Measurements from ENCODE around the gene BLNK. TPM values are rescaled to one million over a fixed set of nuclear protein-coding genes. Genes with fewer than 3 reads are reported as not detected.

The BLNK gene
- total and polyA plus RNA-seq, 2 donors (not counting 1 experiment from before 2014, with no cell fraction given): 153 to 205 TPM

- POLR2A ChIA-PET: no interaction called here
- no peaks in the 10 kb centered on the region for H3K4me1 ChIP-seq (ENCODE audit: control insufficient read depth in 2 of 2, insufficient read depth in 2 of 2, low read length in 2 of 2)
- DNase-seq (no peak), ATAC-seq (ENCODE audit: low read depth) (no peak)
- Mint-ChIP-seq H3K4me3 (no peak overlapping the region), H3K27ac (no peak overlapping the region), H3K27me3 (peaks cover 5% of the 10 kb centered on the region), H3K4me1 (no peaks in the 10 kb centered on the region), H3K9me3 (ENCODE audit: insufficient read depth) (peaks cover 28% of the 10 kb centered on the region)
- no peak overlapping the region for H3K4me2 ChIP-seq (replicated peaks; ENCODE audit: low read depth, low read length, poor library complexity, severe bottlenecking)
- H3K27me3 ChIP-seq (replicated peaks in 1 of 4; ENCODE audit: control extremely low read depth in 1 of 4, control insufficient read depth in 3 of 4, insufficient read depth in 4 of 4, low read length in 3 of 4): no peaks in the 10 kb centered on the region
- H3K4me3 ChIP-seq (ENCODE audit: control extremely low read depth in 1 of 5, extremely low read depth in 1 of 5, insufficient read depth in 1 of 5, low read depth in 2 of 5, low read length in 4 of 5): no peak overlapping the region
- CTCF ChIA-PET: no interaction called here
- no peak overlapping the region for H2AFZ ChIP-seq (ENCODE audit: insufficient read depth, low read depth, low read length, poor library complexity, severe bottlenecking)
- no peak overlapping the region for H3K9ac ChIP-seq (ENCODE audit: low read length)
- peaks cover 9 to 44% (median 24%) of the 10 kb centered on the region in 3 donors for H3K9me3 ChIP-seq (ENCODE audit: control extremely low read depth in 1 of 3, control insufficient read depth in 2 of 3, insufficient read depth in 1 of 3, low read length in 2 of 3)
- H3K36me3 ChIP-seq (replicated peaks in 1 of 2; ENCODE audit: control extremely low read depth in 1 of 2, control insufficient read depth in 1 of 2, extremely low read depth in 1 of 2, insufficient read depth in 2 of 2, low read length in 1 of 2): peaks cover 0 to 5% of the 10 kb centered on the region in 2 experiments
- no peaks in the 10 kb centered on the region for H4K20me1 ChIP-seq (ENCODE audit: control insufficient read depth, insufficient read depth, low read length, poor library complexity, severe bottlenecking)
- intact Hi-C loops (cut with micrococcal nuclease): no loop called here
- no peaks in the 10 kb centered on the region for H3K79me2 ChIP-seq (ENCODE audit: control insufficient read depth, insufficient read depth, low read length)
- no peak for TF ChIP-seq EZH2 (IDR thresholded peaks at IDR 0.05; ENCODE audit: borderline replicate concordance, insufficient read depth, low read depth, low read length, poor library complexity, severe bottlenecking)
- no peak for TF ChIP-seq CTCF (IDR thresholded peaks at IDR 0.05)
- no peak overlapping the region for H3K27ac ChIP-seq (ENCODE audit: low read length in 2 of 2)
Measured at GRCh38 chr10:96170230-96170629, 101.1 kb downstream of the BLNK start.

- no CpG with 5 or more reads among the region's 1 CpG for WGBS (ENCODE audit: insufficient coverage)
- CTCF ChIA-PET: no interaction called here
Measured at GRCh38 chr10:96168546-96168945, 102.8 kb downstream of the BLNK start.

More at GRCh38 chr10:96168546-96168945, 102.8 kb downstream of the BLNK start:
- Histone ChIP-seq H3K79me2 (ENCODE audit: control insufficient read depth, insufficient read depth, low read length) (no peaks in the 10 kb centered on the region), H3K27me3 (replicated peaks in 1 of 4; ENCODE audit: control extremely low read depth in 1 of 4, control insufficient read depth in 3 of 4, insufficient read depth in 4 of 4, low read length in 3 of 4) (no peaks in the 10 kb centered on the region), H3K9me3 (ENCODE audit: control extremely low read depth in 1 of 3, control insufficient read depth in 2 of 3, insufficient read depth in 1 of 3, low read length in 2 of 3) (peaks cover 9 to 41% (median 24%) of the 10 kb centered on the region in 3 donors), H3K4me2 (replicated peaks; ENCODE audit: low read depth, low read length, poor library complexity, severe bottlenecking) (no peak overlapping the region), H3K4me1 (ENCODE audit: control insufficient read depth in 2 of 2, insufficient read depth in 2 of 2, low read length in 2 of 2) (no peaks in the 10 kb centered on the region), H2AFZ (ENCODE audit: insufficient read depth, low read depth, low read length, poor library complexity, severe bottlenecking) (no peak overlapping the region), H3K9ac (ENCODE audit: low read length) (no peak overlapping the region), H4K20me1 (ENCODE audit: control insufficient read depth, insufficient read depth, low read length, poor library complexity, severe bottlenecking) (no peaks in the 10 kb centered on the region), H3K4me3 (ENCODE audit: control extremely low read depth in 1 of 5, extremely low read depth in 1 of 5, insufficient read depth in 1 of 5, low read depth in 2 of 5, low read length in 4 of 5) (no peak overlapping the region), H3K27ac (ENCODE audit: low read length in 2 of 2) (no peak overlapping the region), H3K36me3 (replicated peaks in 1 of 2; ENCODE audit: control extremely low read depth in 1 of 2, control insufficient read depth in 1 of 2, extremely low read depth in 1 of 2, insufficient read depth in 2 of 2, low read length in 1 of 2) (peaks cover 0 to 5% of the 10 kb centered on the region in 2 experiments)
- peaks cover 25% of the 10 kb centered on the region for H3K9me3 Mint-ChIP-seq (ENCODE audit: insufficient read depth)
- H3K27me3 Mint-ChIP-seq: no peaks in the 10 kb centered on the region
- intact Hi-C loops (cut with micrococcal nuclease): no loop called here
- TF ChIP-seq EZH2 (IDR thresholded peaks at IDR 0.05; ENCODE audit: borderline replicate concordance, insufficient read depth, low read depth, low read length, poor library complexity, severe bottlenecking) (no peak), CTCF (IDR thresholded peaks at IDR 0.05) (no peak)
- DNase-seq (no peak), ATAC-seq (ENCODE audit: low read depth) (no peak)
- H3K4me3 Mint-ChIP-seq: no peak overlapping the region
- H3K27ac Mint-ChIP-seq: no peak overlapping the region
- no peaks in the 10 kb centered on the region for H3K4me1 Mint-ChIP-seq
- POLR2A ChIA-PET: interaction anchor here (0.6 to 0.7 kb wide), 2 partner anchors 23 to 108 kb away, joined by 3 to 6 read pairs; no protein-coding TSS in a partner anchor

All from B cell (primary cell).